MCF 10A (cell line): ENCODE results near the gene DNTTIP2. TPM values are rescaled to one million over a fixed set of nuclear protein-coding genes. Genes with fewer than 3 reads are reported as not detected.
A peak's percentile ranks its signal among the peaks of the same experiment; 100 is the strongest.

Experiments
- BruUV-seq: library from RNA; stranded (reverse); fragments of 400-500 nt; replicated peaks from 2 replicates; lab custom pipeline; 2021; lab: Mats Ljungman, UMichigan
- CTCF ChIA-PET: fragments of 300-600 bp; sonication (Branson Sonifier 250); formaldehyde crosslinking; extraction: SDS; loops from one replicate; lab custom pipeline; 2021; ENCODE audit warnings: antibody characterized with exemption, inconsistent platforms; lab: Yijun Ruan, JAX
- POLR2A ChIA-PET: fragments of 300-600, 350-650 bp; sonication (Branson Sonifier 250); formaldehyde crosslinking; extraction: SDS; loops from one replicate; lab custom pipeline; 2020; ENCODE audit warnings: antibody characterized with exemption, inconsistent platforms; lab: Yijun Ruan, JAX
- DNase-seq: peaks from one replicate; pipeline ENCODE4 v3.0.0-alpha.2; 2018; ENCODE audit not compliant: unreplicated experiment
- H3K27ac Mint-ChIP-seq: one replicate; pipeline ENCODE4 v1.8.0; 2022; ENCODE audit warnings: mild to moderate bottlenecking, low read depth, mixed read lengths; ENCODE audit not compliant: unreplicated experiment
- H3K27me3 Mint-ChIP-seq: one replicate; pipeline ENCODE4 v1.8.0; 2022; ENCODE audit warnings: mixed read lengths; ENCODE audit not compliant: insufficient read depth, unreplicated experiment
- H3K36me3 Mint-ChIP-seq: one replicate; pipeline ENCODE4 v1.8.0; 2022; ENCODE audit warnings: mild to moderate bottlenecking, moderate library complexity, mixed read lengths; ENCODE audit not compliant: insufficient read depth, unreplicated experiment
- H3K4me1 Mint-ChIP-seq: one replicate; pipeline ENCODE4 v1.8.0; 2022; ENCODE audit warnings: mixed read lengths; ENCODE audit not compliant: insufficient read depth, unreplicated experiment
- H3K4me3 Mint-ChIP-seq: one replicate; pipeline ENCODE4 v1.8.0; 2022; ENCODE audit warnings: mild to moderate bottlenecking, moderate library complexity, mixed read lengths; ENCODE audit not compliant: unreplicated experiment
- H3K9me3 Mint-ChIP-seq: one replicate; pipeline ENCODE4 v1.8.0; 2022; ENCODE audit warnings: mixed read lengths; ENCODE audit not compliant: unreplicated experiment
- CTCF ChIP-seq: fragments of 200-600 bp; IDR thresholded peaks from one replicate; pipeline ENCODE4 v1.8.0; 2022; ENCODE audit warnings: antibody characterized with exemption, mild to moderate bottlenecking; ENCODE audit not compliant: unreplicated experiment
- intact Hi-C: fragments of 100-400 bp; cut with micrococcal nuclease; formaldehyde crosslinking; loops from 2 replicates; pipeline ENCODE4 v1.14.1; 2022
- microRNA-seq: library from miRNA; unstranded; fragments of <30 nt; microRNA quantifications from one replicate; pipeline ENCODE4 v1.2.0, GENCODE V29; 2022
- total RNA-seq: library from RNA; stranded (reverse); gene quantifications from 2 replicates; pipeline ENCODE4 v1.2.3, GENCODE V29; 2022

DNTTIP2 gene
- total RNA-seq, 1 experiment from 2014 or later = 96.5 TPM

- no peak overlapping the region for H3K4me3 Mint-ChIP-seq
- intact Hi-C loops = loop anchor here (10.0 kb wide), 1 partner anchor 64 kb away; no protein-coding TSS in a partner anchor
- BruUV-seq = no TSS peak
- ChIA-PET CTCF (interaction anchor here (0.5 to 11.3 kb wide), 10 partner anchors 19 to 330 kb away, joined by 3 to 250 read pairs (median 3); no protein-coding TSS in a partner anchor), POLR2A (interaction anchor here (0.6 to 8.0 kb wide), 15 partner anchors 19 to 473 kb away, joined by 3 to 156 read pairs (median 4); partner anchors contain the start of genes BCAR3 and DNTTIP2)
- no peaks in the 10 kb centered on the region for H3K36me3 Mint-ChIP-seq
- no peaks in the 10 kb centered on the region for H3K9me3 Mint-ChIP-seq
- H3K27ac Mint-ChIP-seq = peak overlapping the region; percentile 77
- peaks cover 40% of the 10 kb centered on the region for H3K4me1 Mint-ChIP-seq
- DNase-seq = no peak
- TF ChIP-seq CTCF = no peak
- H3K27me3 Mint-ChIP-seq = no peaks in the 10 kb centered on the region
These were observed 60.4 kb downstream of the DNTTIP2 start for GRCh38 chr1:93818570-93818959.

GRCh38 chr1:93817819-93818569 lies 61.0 kb downstream of the DNTTIP2 start:
- intact Hi-C loops = loop anchor here (10.0 kb wide), 1 partner anchor 63 kb away; no protein-coding TSS in a partner anchor
- H3K4me3 Mint-ChIP-seq = no peak overlapping the region
- no TSS peak for BruUV-seq
- ChIA-PET POLR2A (interaction anchor here (0.6 to 8.0 kb wide), 15 partner anchors 10 to 473 kb away, joined by 3 to 156 read pairs (median 4); partner anchors contain the start of gene BCAR3), CTCF (interaction anchor here (0.6 to 11.3 kb wide), 12 partner anchors 25 to 284 kb away, joined by 3 to 250 read pairs (median 3); no protein-coding TSS in a partner anchor)
- H3K9me3 Mint-ChIP-seq = no peaks in the 10 kb centered on the region
- peaks cover 46% of the 10 kb centered on the region for H3K4me1 Mint-ChIP-seq
- no peaks in the 10 kb centered on the region for H3K27me3 Mint-ChIP-seq
- peak overlapping the region; percentile 77 for H3K27ac Mint-ChIP-seq
- TF ChIP-seq CTCF = no peak
- peak; percentile 47 for DNase-seq
- no peaks in the 10 kb centered on the region for H3K36me3 Mint-ChIP-seq

- no peaks in the 10 kb centered on the region for H3K36me3 Mint-ChIP-seq
- H3K27ac Mint-ChIP-seq = peak overlapping the region; percentile 77
- intact Hi-C loops = loop anchor here (10.0 kb wide), 1 partner anchor 62 kb away; no protein-coding TSS in a partner anchor
- no TSS peak for BruUV-seq
- TF ChIP-seq CTCF = no peak
- peak; percentile 53 for DNase-seq
- ChIA-PET CTCF (interaction anchor here (0.6 to 11.3 kb wide), 14 partner anchors 20 to 737 kb away, joined by 3 to 250 read pairs (median 4); partner anchors contain the start of gene BCAR3), POLR2A (interaction anchor here (0.6 to 8.0 kb wide), 20 partner anchors 11 to 560 kb away, joined by 3 to 156 read pairs (median 4); partner anchors contain the start of gene BCAR3)
- peaks cover 49% of the 10 kb centered on the region for H3K4me1 Mint-ChIP-seq
- H3K9me3 Mint-ChIP-seq = no peaks in the 10 kb centered on the region
- H3K27me3 Mint-ChIP-seq = no peaks in the 10 kb centered on the region
- H3K4me3 Mint-ChIP-seq = no peak overlapping the region
These were observed 61.9 kb downstream of the DNTTIP2 start for GRCh38 chr1:93816970-93817678.

Small RNA genes lying within 50 kb of the gene (microRNA-seq; reads per million reads assigned to microRNA genes)
- 91.9 reads per million, percentile 71 among the genes with 10 or more reads in this experiment for gene MIR760

Other genes with a start within 250 kb of the DNTTIP2 start
- 83.6 and 130 TPM in 2 replicates for gene BCAR3, start 197.4 kb downstream of the DNTTIP2 start, total RNA-seq
- 21.1 and 21.3 TPM in 2 replicates for gene GCLM, start 30.2 kb upstream of the DNTTIP2 start, total RNA-seq
- 0.20 TPM in 1 of 2 replicates, not detected in the other for gene ABCA4, start 241.9 kb upstream of the DNTTIP2 start, total RNA-seq